ENCODE measurements around the gene ADGRV1. TPM values are rescaled to one million over a fixed set of nuclear protein-coding genes. Genes with fewer than 3 reads are reported as not detected.
"Not testable (repeated sequence)": the region's sequence is repeated elsewhere in the genome, so short reads cannot be mapped to it uniquely, and the experiment has no call there.

ADGRV1 gene
- total RNA-seq, 1 donor from 2014 or later: 18.2 TPM

DNA sequence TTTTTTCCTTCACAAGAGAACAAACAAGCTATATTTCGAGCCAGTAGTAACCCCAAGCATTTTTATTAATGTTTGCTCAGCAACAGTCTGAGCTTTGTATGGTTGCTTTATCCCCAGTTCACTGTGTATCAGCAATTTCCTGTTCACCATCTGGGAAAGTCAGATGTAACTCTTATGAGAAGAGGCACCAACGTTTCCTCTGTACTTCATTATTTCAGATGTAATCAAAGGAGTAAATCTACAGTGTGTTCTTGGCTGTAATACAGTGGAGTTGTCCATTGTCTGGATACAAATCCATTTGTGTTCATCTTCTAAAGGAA is 484.3 kb downstream of the ADGRV1 start:
- no peak for TF ChIP-seq CTCF (IDR thresholded peaks at IDR 0.05; ENCODE audit: partially characterized antibody, unreplicated experiment)
- no peak for DNase-seq
- Mint-ChIP-seq H3K27me3 (ENCODE audit: unreplicated experiment) (no peaks in the 10 kb centered on the region), H3K9me3 (ENCODE audit: unreplicated experiment) (no peaks in the 10 kb centered on the region), H3K36me3 (ENCODE audit: unreplicated experiment) (peaks cover 4% of the 10 kb centered on the region), H3K27ac (ENCODE audit: unreplicated experiment) (no peak overlapping the region), H3K4me1 (ENCODE audit: low read depth, unreplicated experiment) (peaks cover 10% of the 10 kb centered on the region), H3K4me3 (ENCODE audit: unreplicated experiment) (no peak overlapping the region)

GRCh38 chr5:91048073-91048472 is 489.5 kb downstream of the ADGRV1 start:
- no peaks in the 10 kb centered on the region for H3K4me1 Mint-ChIP-seq (ENCODE audit: low read depth, unreplicated experiment)
- H3K36me3 Mint-ChIP-seq (ENCODE audit: unreplicated experiment): peaks cover 4% of the 10 kb centered on the region
- DNase-seq: no peak
- no peak overlapping the region for H3K27ac Mint-ChIP-seq (ENCODE audit: unreplicated experiment)
- no peaks in the 10 kb centered on the region for H3K27me3 Mint-ChIP-seq (ENCODE audit: unreplicated experiment)
- no peaks in the 10 kb centered on the region for H3K9me3 Mint-ChIP-seq (ENCODE audit: unreplicated experiment)
- H3K4me3 Mint-ChIP-seq (ENCODE audit: unreplicated experiment): no peak overlapping the region
- TF ChIP-seq CTCF (IDR thresholded peaks at IDR 0.05; ENCODE audit: partially characterized antibody, unreplicated experiment): no peak

DNA sequence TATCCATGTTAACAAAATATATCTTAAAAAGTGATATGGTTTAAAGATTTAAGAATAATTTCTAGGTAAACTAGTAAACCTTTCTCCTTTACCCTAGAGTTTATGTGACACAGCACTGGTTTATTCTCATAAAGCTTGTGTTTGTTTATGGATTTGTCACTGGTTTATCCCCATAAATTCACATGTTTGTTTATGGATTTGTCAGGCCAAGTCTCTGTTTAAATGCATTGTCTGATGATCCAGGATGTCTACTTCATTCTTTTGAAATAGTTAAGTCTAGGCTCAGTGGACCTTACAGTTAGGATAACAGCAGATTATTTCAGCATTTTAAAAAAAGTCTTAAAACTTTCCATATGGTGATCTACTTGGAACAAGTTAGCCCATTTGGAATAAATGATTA is 490.5 kb downstream of the ADGRV1 start:
- Mint-ChIP-seq H3K36me3 (ENCODE audit: unreplicated experiment) (peaks cover 4% of the 10 kb centered on the region), H3K27ac (ENCODE audit: unreplicated experiment) (no peak overlapping the region), H3K4me1 (ENCODE audit: low read depth, unreplicated experiment) (no peaks in the 10 kb centered on the region), H3K4me3 (ENCODE audit: unreplicated experiment) (no peak overlapping the region), H3K9me3 (ENCODE audit: unreplicated experiment) (no peaks in the 10 kb centered on the region), H3K27me3 (ENCODE audit: unreplicated experiment) (no peaks in the 10 kb centered on the region)
- no peak for DNase-seq
- no peak for TF ChIP-seq CTCF (IDR thresholded peaks at IDR 0.05; ENCODE audit: partially characterized antibody, unreplicated experiment)

- no peak overlapping the region for H3K27ac Mint-ChIP-seq (ENCODE audit: unreplicated experiment)
- H3K4me3 Mint-ChIP-seq (ENCODE audit: unreplicated experiment): no peak overlapping the region
- no peak for TF ChIP-seq CTCF (IDR thresholded peaks at IDR 0.05; ENCODE audit: partially characterized antibody, unreplicated experiment)
- no peak for DNase-seq
- H3K4me1 Mint-ChIP-seq (ENCODE audit: low read depth, unreplicated experiment): no peaks in the 10 kb centered on the region
- H3K9me3 Mint-ChIP-seq (ENCODE audit: unreplicated experiment): no peaks in the 10 kb centered on the region
- H3K36me3 Mint-ChIP-seq (ENCODE audit: unreplicated experiment): peaks cover 2% of the 10 kb centered on the region
- no peaks in the 10 kb centered on the region for H3K27me3 Mint-ChIP-seq (ENCODE audit: unreplicated experiment)
Measured at GRCh38 chr5:91049800-91050199, 491.2 kb downstream of the ADGRV1 start.

GRCh38 chr5:91052411-91052810 is 493.8 kb downstream of the ADGRV1 start:
- H3K27me3 Mint-ChIP-seq (ENCODE audit: unreplicated experiment); H3K4me1 Mint-ChIP-seq (ENCODE audit: low read depth, unreplicated experiment): not testable (repeated sequence)

More at GRCh38 chr5:91052411-91052810, 493.8 kb downstream of the ADGRV1 start:
- H3K9me3 Mint-ChIP-seq (ENCODE audit: unreplicated experiment); H3K27ac Mint-ChIP-seq (ENCODE audit: unreplicated experiment); DNase-seq; H3K36me3 Mint-ChIP-seq (ENCODE audit: unreplicated experiment); H3K4me3 Mint-ChIP-seq (ENCODE audit: unreplicated experiment): not testable (repeated sequence)

Data from glutamatergic neuron (in vitro differentiated cells).